Immature natural killer cell (primary cell): Measurements from ENCODE around the gene PRSS33. TPM values are rescaled to one million over a fixed set of nuclear protein-coding genes. Genes with fewer than 3 reads are reported as not detected.

Experiments
- DNase-seq, 3 donors: peaks; one replicate each; pipeline ENCODE4 v3.0.0; 2022; ENCODE audit warnings: mixed read lengths in 1 of 3
- H3K27ac Mint-ChIP-seq, 6 donors: one replicate each; pipeline ENCODE4 v1.8.0; 2020; ENCODE audit warnings: mixed read lengths in 6 of 6, mild to moderate bottlenecking in 5 of 6, inconsistent platforms in 4 of 6, moderate library complexity in 3 of 6
- H3K27me3 Mint-ChIP-seq, 3 donors: one replicate each; pipeline ENCODE4 v1.8.0; 2020 to 2021; ENCODE audit warnings: low read depth in 3 of 3, mild to moderate bottlenecking in 3 of 3, mixed read lengths in 3 of 3, moderate library complexity in 3 of 3, inconsistent platforms in 1 of 3
- H3K36me3 Mint-ChIP-seq, 3 donors: one replicate each; pipeline ENCODE4 v1.8.0; 2020; ENCODE audit warnings: mixed read lengths in 3 of 3, inconsistent platforms in 2 of 3, mild to moderate bottlenecking in 2 of 3
- H3K4me1 Mint-ChIP-seq, 2 donors: one replicate each; pipeline ENCODE4 v1.8.0; 2020; ENCODE audit warnings: inconsistent platforms in 2 of 2, mild to moderate bottlenecking in 2 of 2, mixed read lengths in 2 of 2, moderate library complexity in 1 of 2
- H3K4me3 Mint-ChIP-seq, 5 donors: one replicate each; pipeline ENCODE4 v1.8.0; 2020; ENCODE audit warnings: mild to moderate bottlenecking in 5 of 5, mixed read lengths in 5 of 5, inconsistent platforms in 3 of 5, moderate library complexity in 3 of 5
- H3K9me3 Mint-ChIP-seq, 6 donors: one replicate each; pipeline ENCODE4 v1.8.0; 2020; ENCODE audit warnings: mild to moderate bottlenecking in 6 of 6, mixed read lengths in 6 of 6, inconsistent platforms in 4 of 6, moderate library complexity in 3 of 6
- polyA plus RNA-seq, 3 donors: library from polyadenylated mRNA; unstranded; fragments of 300-500 nt; fragmentation: Illumina TruSeq; gene quantifications; one replicate each; pipeline ENCODE4 v1.2.3, GENCODE V29; 2021

Gene PRSS33
- polyA plus RNA-seq, 3 donors from 2014 or later, result 1.1 to 4.0 TPM; not detected in 1

GRCh38 chr16:2826591-2827373 is 39.4 kb upstream of the PRSS33 start:
- H3K36me3 Mint-ChIP-seq, result no peaks in the 10 kb centered on the region
- no peak overlapping the region for H3K27ac Mint-ChIP-seq
- H3K4me1 Mint-ChIP-seq, result no peaks in the 10 kb centered on the region
- H3K4me3 Mint-ChIP-seq, result no peak overlapping the region
- DNase-seq, result no peak
- peaks cover 0 to 5% (median 2%) of the 10 kb centered on the region in 3 donors for H3K27me3 Mint-ChIP-seq
- no peaks in the 10 kb centered on the region for H3K9me3 Mint-ChIP-seq

- H3K4me3 Mint-ChIP-seq, result no peak overlapping the region
- no peaks in the 10 kb centered on the region for H3K4me1 Mint-ChIP-seq
Measured at GRCh38 chr16:2825906-2826305, 38.5 kb upstream of the PRSS33 start.

GRCh38 chr16:2825049-2825742 is 37.8 kb upstream of the PRSS33 start:
- no peaks in the 10 kb centered on the region for H3K9me3 Mint-ChIP-seq
- H3K36me3 Mint-ChIP-seq, result no peaks in the 10 kb centered on the region
- no peak overlapping the region for H3K4me3 Mint-ChIP-seq
- no peak for DNase-seq
- no peaks in the 10 kb centered on the region for H3K4me1 Mint-ChIP-seq
- peaks cover 0 to 6% (median 0%) of the 10 kb centered on the region in 3 donors for H3K27me3 Mint-ChIP-seq
- no peak overlapping the region for H3K27ac Mint-ChIP-seq

More at GRCh38 chr16:2825906-2826305, 38.5 kb upstream of the PRSS33 start:
- Mint-ChIP-seq H3K27ac (no peak overlapping the region), H3K9me3 (no peaks in the 10 kb centered on the region), H3K36me3 (no peaks in the 10 kb centered on the region), H3K27me3 (peaks cover 0 to 6% (median 0%) of the 10 kb centered on the region in 3 donors)
- no peak for DNase-seq

- H3K4me3 Mint-ChIP-seq, result no peak overlapping the region
Measured at GRCh38 chr16:2824626-2825025, 37.3 kb upstream of the PRSS33 start.

GRCh38 chr16:2822496-2822895 is 35.1 kb upstream of the PRSS33 start:
- Mint-ChIP-seq H3K9me3 (no peaks in the 10 kb centered on the region), H3K36me3 (no peaks in the 10 kb centered on the region), H3K4me3 (no peak overlapping the region), H3K27me3 (peaks cover 0 to 6% (median 0%) of the 10 kb centered on the region in 3 donors), H3K27ac (no peak overlapping the region), H3K4me1 (no peaks in the 10 kb centered on the region)
- DNase-seq, result no peak

More at GRCh38 chr16:2824626-2825025, 37.3 kb upstream of the PRSS33 start:
- peaks cover 0 to 6% (median 0%) of the 10 kb centered on the region in 3 donors for H3K27me3 Mint-ChIP-seq
- no peaks in the 10 kb centered on the region for H3K36me3 Mint-ChIP-seq
- H3K4me1 Mint-ChIP-seq, result no peaks in the 10 kb centered on the region
- no peak overlapping the region for H3K27ac Mint-ChIP-seq
- no peak for DNase-seq
- H3K9me3 Mint-ChIP-seq, result no peaks in the 10 kb centered on the region

GRCh38 chr16:2822158-2822495 is 34.8 kb upstream of the PRSS33 start:
- Mint-ChIP-seq H3K36me3 (no peaks in the 10 kb centered on the region), H3K9me3 (no peaks in the 10 kb centered on the region), H3K4me3 (no peak overlapping the region), H3K27ac (no peak overlapping the region), H3K27me3 (peaks cover 0 to 6% (median 0%) of the 10 kb centered on the region in 3 donors), H3K4me1 (no peaks in the 10 kb centered on the region)
- no peak for DNase-seq

- Mint-ChIP-seq H3K27ac (no peak overlapping the region), H3K4me3 (no peak overlapping the region), H3K9me3 (no peaks in the 10 kb centered on the region), H3K27me3 (peaks cover 0 to 6% (median 0%) of the 10 kb centered on the region in 3 donors), H3K4me1 (no peaks in the 10 kb centered on the region), H3K36me3 (no peaks in the 10 kb centered on the region)
- no peak for DNase-seq
Measured at GRCh38 chr16:2821487-2822157, 34.3 kb upstream of the PRSS33 start.

- Mint-ChIP-seq H3K9me3 (no peaks in the 10 kb centered on the region), H3K27ac (no peak overlapping the region), H3K4me3 (no peak overlapping the region), H3K4me1 (no peaks in the 10 kb centered on the region), H3K36me3 (no peaks in the 10 kb centered on the region), H3K27me3 (peaks cover 0 to 4% (median 0%) of the 10 kb centered on the region in 3 donors)
- no peak for DNase-seq
Measured at GRCh38 chr16:2820836-2821486, 33.6 kb upstream of the PRSS33 start.

GRCh38 chr16:2819939-2820835 is 32.8 kb upstream of the PRSS33 start:
- Mint-ChIP-seq H3K4me3 (no peak overlapping the region), H3K9me3 (no peaks in the 10 kb centered on the region), H3K4me1 (no peaks in the 10 kb centered on the region), H3K36me3 (no peaks in the 10 kb centered on the region), H3K27ac (no peak overlapping the region), H3K27me3 (peaks cover 0 to 3% (median 0%) of the 10 kb centered on the region in 3 donors)
- no peak for DNase-seq

GRCh38 chr16:2819179-2819938 is 32.0 kb upstream of the PRSS33 start:
- no peak for DNase-seq
- no peak overlapping the region for H3K4me3 Mint-ChIP-seq
- H3K4me1 Mint-ChIP-seq, result no peaks in the 10 kb centered on the region
- H3K9me3 Mint-ChIP-seq, result no peaks in the 10 kb centered on the region
- H3K36me3 Mint-ChIP-seq, result no peaks in the 10 kb centered on the region
- H3K27me3 Mint-ChIP-seq, result peaks cover 0 to 2% (median 1%) of the 10 kb centered on the region in 3 donors
- peak overlapping the region in 1 of 6 donors; percentile 26 for H3K27ac Mint-ChIP-seq

GRCh38 chr16:2818272-2818876 is 31.0 kb upstream of the PRSS33 start:
- H3K27ac Mint-ChIP-seq, result peak overlapping the region in 2 of 6 donors; percentile 48 to 65
- DNase-seq, result no peak

More at GRCh38 chr16:2818272-2818876, 31.0 kb upstream of the PRSS33 start:
- Mint-ChIP-seq H3K4me3 (peak overlapping the region in 3 of 5 donors; percentile 30 to 41 (median 35)), H3K27me3 (peaks cover 0 to 2% (median 1%) of the 10 kb centered on the region in 3 donors), H3K9me3 (no peaks in the 10 kb centered on the region), H3K36me3 (no peaks in the 10 kb centered on the region), H3K4me1 (no peaks in the 10 kb centered on the region)
